WTC11 (cell line): ENCODE results near the gene SMAD6. TPM values are rescaled to one million over a fixed set of nuclear protein-coding genes. Genes with fewer than 3 reads are reported as not detected.
A peak's percentile ranks its signal among the peaks of the same experiment; 100 is the strongest.

Experiments used
- ATAC-seq: fragments of 200-7000 bp; cut with Tn5 transposase; 2 replicates; pipeline ENCODE4 v1.10.0; 2021; ENCODE audit warnings: mild to moderate bottlenecking, moderate library complexity
- CTCF ChIA-PET: fragments of 300-600 bp; sonication (Branson Sonifier 250); formaldehyde crosslinking; loops from one replicate; lab custom pipeline; 2021; ENCODE audit warnings: antibody characterized with exemption; lab: Charles Lee
- POLR2A ChIA-PET: fragments of 350-600 bp; sonication (Branson Sonifier 250); formaldehyde crosslinking; loops from one replicate; lab custom pipeline; 2021; ENCODE audit warnings: antibody characterized with exemption; lab: Charles Lee
- DNase-seq: peaks from one replicate; pipeline ENCODE4 v3.0.0; 2021; ENCODE audit warnings: low spot score
- H3K27ac Mint-ChIP-seq: 2 replicates; pipeline ENCODE4 v1.8.0; 2021; ENCODE audit warnings: mixed read lengths
- H3K27me3 Mint-ChIP-seq: 2 replicates; pipeline ENCODE4 v1.8.0; 2021; ENCODE audit warnings: low read depth, mild to moderate bottlenecking, moderate library complexity, mixed read lengths
- H3K36me3 Mint-ChIP-seq: 2 replicates; pipeline ENCODE4 v1.8.0; 2021; ENCODE audit warnings: mixed read lengths
- H3K4me1 Mint-ChIP-seq: 2 replicates; pipeline ENCODE4 v1.8.0; 2022; ENCODE audit warnings: mixed read lengths
- H3K4me3 Mint-ChIP-seq: 2 replicates; pipeline ENCODE4 v1.8.0; 2021; ENCODE audit warnings: mild to moderate bottlenecking, moderate library complexity, mixed read lengths
- H3K9me3 Mint-ChIP-seq: 2 replicates; pipeline ENCODE4 v1.8.0; 2021; ENCODE audit warnings: mixed read lengths
- ATF1 ChIP-seq: sonication (generic); formaldehyde crosslinking; IDR thresholded peaks from 2 replicates; pipeline ENCODE4 v1.8.1; 2023; ENCODE audit warnings: mild to moderate bottlenecking, moderate library complexity, missing genetic modification reagents
- CREB1 ChIP-seq: sonication (generic); formaldehyde crosslinking; IDR thresholded peaks from 2 replicates; pipeline ENCODE4 v1.8.0; 2023; ENCODE audit warnings: mild to moderate bottlenecking, missing genetic modification reagents
- FOXP1 ChIP-seq: sonication (generic); formaldehyde crosslinking; IDR thresholded peaks from 2 replicates; pipeline ENCODE4 v1.8.0; 2022; ENCODE audit warnings: missing genetic modification reagents, mild to moderate bottlenecking, moderate library complexity, borderline replicate concordance
- NFE2L1 ChIP-seq: sonication (generic); formaldehyde crosslinking; IDR thresholded peaks from 2 replicates; pipeline ENCODE4 v1.8.1; 2023; ENCODE audit warnings: missing genetic modification reagents
- PRRX2 ChIP-seq: fragments of 250-450 bp; sonication (Bioruptor Pico); IDR thresholded peaks from 2 replicates; pipeline ENCODE4 v1.8.0; 2021; ENCODE audit warnings: mild to moderate bottlenecking
- RELA ChIP-seq: sonication (generic); formaldehyde crosslinking; IDR thresholded peaks from 2 replicates; pipeline ENCODE4 v1.8.1; 2022; ENCODE audit warnings: missing genetic modification reagents, mild to moderate bottlenecking, borderline replicate concordance
- ZNF317 ChIP-seq: sonication (generic); formaldehyde crosslinking; IDR thresholded peaks from 2 replicates; pipeline ENCODE4 v1.8.1; 2023; ENCODE audit warnings: low read depth, mild to moderate bottlenecking, moderate library complexity, missing genetic modification reagents, borderline replicate concordance
- ZNF396 ChIP-seq: fragments of 250-450 bp; sonication (Bioruptor Pico); IDR thresholded peaks from 2 replicates; pipeline ENCODE4 v1.8.0; 2021; ENCODE audit warnings: mild to moderate bottlenecking, moderate library complexity, borderline replicate concordance
- ZNF416 ChIP-seq: fragments of 250-450 bp; sonication (Bioruptor Pico); IDR thresholded peaks from 2 replicates; pipeline ENCODE4 v1.9.0; 2021; ENCODE audit warnings: mild to moderate bottlenecking, inconsistent platforms
- total RNA-seq: library from RNA; stranded (reverse); gene quantifications from 3 replicates; pipeline ENCODE4 v1.2.3, GENCODE V29; 2021
- TF ChIP-seq, protein P1 (sequence below): sonication (generic); formaldehyde crosslinking; IDR thresholded peaks from 2 replicates; pipeline ENCODE4 v1.8.1; 2023; ENCODE audit warnings: mild to moderate bottlenecking, missing genetic modification reagents
- TF ChIP-seq, protein P2 (sequence below): sonication (generic); formaldehyde crosslinking; IDR thresholded peaks from 2 replicates; pipeline ENCODE4 v1.8.1; 2022; ENCODE audit warnings: mild to moderate bottlenecking, missing genetic modification reagents, moderate library complexity, borderline replicate concordance
- TF ChIP-seq, protein P3 (sequence below): sonication (generic); formaldehyde crosslinking; IDR thresholded peaks from 2 replicates; pipeline ENCODE4 v1.8.1; 2023; ENCODE audit warnings: mild to moderate bottlenecking, missing genetic modification reagents, moderate library complexity
- TF ChIP-seq, protein P4 (sequence below): sonication (generic); formaldehyde crosslinking; IDR thresholded peaks from 2 replicates; pipeline ENCODE4 v1.8.0; 2022; ENCODE audit warnings: mild to moderate bottlenecking, missing genetic modification reagents
- TF ChIP-seq, protein P5 (sequence below): sonication (generic); formaldehyde crosslinking; IDR thresholded peaks from 2 replicates; pipeline ENCODE4 v1.8.1; 2022; ENCODE audit warnings: low read depth, mild to moderate bottlenecking, moderate library complexity, missing genetic modification reagents, borderline replicate concordance
- TF ChIP-seq, protein P6 (sequence below): sonication (generic); formaldehyde crosslinking; IDR thresholded peaks from 2 replicates; pipeline ENCODE4 v1.8.1; 2022; ENCODE audit warnings: low read depth, missing genetic modification reagents, borderline replicate concordance

SMAD6 gene
- total RNA-seq, 1 experiment from 2014 or later = 13.9 TPM

DNA sequence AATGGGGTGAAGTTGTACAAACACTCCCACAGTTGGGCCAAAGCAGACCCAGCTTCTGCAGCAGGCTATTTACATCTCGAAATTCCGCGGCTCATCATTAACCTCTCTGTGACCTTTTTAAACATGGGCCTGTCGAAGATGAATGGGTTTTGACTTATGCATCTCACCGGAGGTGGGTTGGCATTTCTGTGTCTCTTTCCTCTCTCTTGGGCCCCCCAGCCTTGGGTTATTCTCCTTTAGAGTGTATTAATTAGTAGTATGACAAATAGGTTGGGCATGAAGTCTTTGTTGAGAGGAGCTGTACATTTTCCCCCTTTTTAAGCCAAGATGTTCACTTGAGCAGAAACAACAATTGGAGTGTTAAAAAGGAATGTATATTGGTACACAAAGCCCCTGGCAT, 9.8 kb downstream of the SMAD6 start (continued):
- TF ChIP-seq, protein P1, sequence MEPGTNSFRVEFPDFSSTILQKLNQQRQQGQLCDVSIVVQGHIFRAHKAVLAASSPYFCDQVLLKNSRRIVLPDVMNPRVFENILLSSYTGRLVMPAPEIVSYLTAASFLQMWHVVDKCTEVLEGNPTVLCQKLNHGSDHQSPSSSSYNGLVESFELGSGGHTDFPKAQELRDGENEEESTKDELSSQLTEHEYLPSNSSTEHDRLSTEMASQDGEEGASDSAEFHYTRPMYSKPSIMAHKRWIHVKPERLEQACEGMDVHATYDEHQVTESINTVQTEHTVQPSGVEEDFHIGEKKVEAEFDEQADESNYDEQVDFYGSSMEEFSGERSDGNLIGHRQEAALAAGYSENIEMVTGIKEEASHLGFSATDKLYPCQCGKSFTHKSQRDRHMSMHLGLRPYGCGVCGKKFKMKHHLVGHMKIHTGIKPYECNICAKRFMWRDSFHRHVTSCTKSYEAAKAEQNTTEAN = no peak
- TF ChIP-seq ZNF396 (no peak), ZNF317 (no peak), ZNF416 (CRISPR knock-in tag) (no peak)
- TF ChIP-seq, protein P2, sequence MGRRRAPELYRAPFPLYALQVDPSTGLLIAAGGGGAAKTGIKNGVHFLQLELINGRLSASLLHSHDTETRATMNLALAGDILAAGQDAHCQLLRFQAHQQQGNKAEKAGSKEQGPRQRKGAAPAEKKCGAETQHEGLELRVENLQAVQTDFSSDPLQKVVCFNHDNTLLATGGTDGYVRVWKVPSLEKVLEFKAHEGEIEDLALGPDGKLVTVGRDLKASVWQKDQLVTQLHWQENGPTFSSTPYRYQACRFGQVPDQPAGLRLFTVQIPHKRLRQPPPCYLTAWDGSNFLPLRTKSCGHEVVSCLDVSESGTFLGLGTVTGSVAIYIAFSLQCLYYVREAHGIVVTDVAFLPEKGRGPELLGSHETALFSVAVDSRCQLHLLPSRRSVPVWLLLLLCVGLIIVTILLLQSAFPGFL (CRISPR knock-in tag) = no peak

DNA sequence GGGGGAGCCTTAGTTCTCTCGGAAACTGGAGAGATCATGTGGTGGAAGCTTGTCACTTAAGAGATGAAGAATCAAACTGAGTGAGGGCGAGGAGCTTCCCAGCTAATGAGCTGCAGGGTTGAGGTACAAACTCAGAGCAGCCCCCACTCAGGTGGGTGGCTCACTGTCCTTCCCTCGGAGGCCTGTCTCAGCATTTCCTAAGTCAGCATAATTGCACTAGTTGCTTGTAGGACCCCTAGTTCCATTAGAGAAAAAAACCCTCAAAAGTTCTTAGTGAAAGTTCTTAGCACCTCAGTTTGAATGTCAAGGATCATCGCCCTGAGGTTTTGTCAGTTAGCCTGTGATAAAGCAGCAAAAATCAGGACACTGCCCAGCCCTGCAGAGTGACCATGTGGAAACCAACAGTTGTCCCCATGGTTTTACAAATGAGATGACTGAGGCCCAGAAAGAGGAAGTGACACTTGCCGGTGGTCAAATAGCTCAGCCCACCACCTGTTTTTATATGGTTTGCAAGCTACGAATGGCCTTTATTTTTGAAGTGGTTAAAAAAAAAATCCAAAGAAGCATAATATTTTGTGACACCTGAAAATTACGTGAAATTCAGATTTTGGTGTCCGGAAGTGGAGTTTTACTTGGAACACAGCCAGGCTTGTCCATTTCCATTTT, 11.9 kb downstream of the SMAD6 start:
- peak overlapping the region; percentile 57; the same call in 1 of the 2 replicates for H3K27ac Mint-ChIP-seq
- TF ChIP-seq RELA (CRISPR knock-in tag) (no peak), CREB1 (no peak), PRRX2 (no peak), ATF1 (CRISPR knock-in tag) (no peak), FOXP1 (CRISPR knock-in tag) (no peak), NFE2L1 (CRISPR knock-in tag) (no peak)
- TF ChIP-seq, protein P3, sequence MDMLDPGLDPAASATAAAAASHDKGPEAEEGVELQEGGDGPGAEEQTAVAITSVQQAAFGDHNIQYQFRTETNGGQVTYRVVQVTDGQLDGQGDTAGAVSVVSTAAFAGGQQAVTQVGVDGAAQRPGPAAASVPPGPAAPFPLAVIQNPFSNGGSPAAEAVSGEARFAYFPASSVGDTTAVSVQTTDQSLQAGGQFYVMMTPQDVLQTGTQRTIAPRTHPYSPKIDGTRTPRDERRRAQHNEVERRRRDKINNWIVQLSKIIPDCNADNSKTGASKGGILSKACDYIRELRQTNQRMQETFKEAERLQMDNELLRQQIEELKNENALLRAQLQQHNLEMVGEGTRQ (CRISPR knock-in tag) = no peak
- TF ChIP-seq, protein P4, sequence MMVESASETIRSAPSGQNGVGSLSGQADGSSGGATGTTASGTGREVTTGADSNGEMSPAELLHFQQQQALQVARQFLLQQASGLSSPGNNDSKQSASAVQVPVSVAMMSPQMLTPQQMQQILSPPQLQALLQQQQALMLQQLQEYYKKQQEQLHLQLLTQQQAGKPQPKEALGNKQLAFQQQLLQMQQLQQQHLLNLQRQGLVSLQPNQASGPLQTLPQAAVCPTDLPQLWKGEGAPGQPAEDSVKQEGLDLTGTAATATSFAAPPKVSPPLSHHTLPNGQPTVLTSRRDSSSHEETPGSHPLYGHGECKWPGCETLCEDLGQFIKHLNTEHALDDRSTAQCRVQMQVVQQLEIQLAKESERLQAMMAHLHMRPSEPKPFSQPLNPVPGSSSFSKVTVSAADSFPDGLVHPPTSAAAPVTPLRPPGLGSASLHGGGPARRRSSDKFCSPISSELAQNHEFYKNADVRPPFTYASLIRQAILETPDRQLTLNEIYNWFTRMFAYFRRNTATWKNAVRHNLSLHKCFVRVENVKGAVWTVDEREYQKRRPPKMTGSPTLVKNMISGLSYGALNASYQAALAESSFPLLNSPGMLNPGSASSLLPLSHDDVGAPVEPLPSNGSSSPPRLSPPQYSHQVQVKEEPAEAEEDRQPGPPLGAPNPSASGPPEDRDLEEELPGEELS (CRISPR knock-in tag) = no peak
- TF ChIP-seq, protein P5, sequence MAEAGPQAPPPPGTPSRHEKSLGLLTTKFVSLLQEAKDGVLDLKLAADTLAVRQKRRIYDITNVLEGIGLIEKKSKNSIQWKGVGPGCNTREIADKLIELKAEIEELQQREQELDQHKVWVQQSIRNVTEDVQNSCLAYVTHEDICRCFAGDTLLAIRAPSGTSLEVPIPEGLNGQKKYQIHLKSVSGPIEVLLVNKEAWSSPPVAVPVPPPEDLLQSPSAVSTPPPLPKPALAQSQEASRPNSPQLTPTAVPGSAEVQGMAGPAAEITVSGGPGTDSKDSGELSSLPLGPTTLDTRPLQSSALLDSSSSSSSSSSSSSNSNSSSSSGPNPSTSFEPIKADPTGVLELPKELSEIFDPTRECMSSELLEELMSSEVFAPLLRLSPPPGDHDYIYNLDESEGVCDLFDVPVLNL (CRISPR knock-in tag) = no peak
- TF ChIP-seq, protein P6, sequence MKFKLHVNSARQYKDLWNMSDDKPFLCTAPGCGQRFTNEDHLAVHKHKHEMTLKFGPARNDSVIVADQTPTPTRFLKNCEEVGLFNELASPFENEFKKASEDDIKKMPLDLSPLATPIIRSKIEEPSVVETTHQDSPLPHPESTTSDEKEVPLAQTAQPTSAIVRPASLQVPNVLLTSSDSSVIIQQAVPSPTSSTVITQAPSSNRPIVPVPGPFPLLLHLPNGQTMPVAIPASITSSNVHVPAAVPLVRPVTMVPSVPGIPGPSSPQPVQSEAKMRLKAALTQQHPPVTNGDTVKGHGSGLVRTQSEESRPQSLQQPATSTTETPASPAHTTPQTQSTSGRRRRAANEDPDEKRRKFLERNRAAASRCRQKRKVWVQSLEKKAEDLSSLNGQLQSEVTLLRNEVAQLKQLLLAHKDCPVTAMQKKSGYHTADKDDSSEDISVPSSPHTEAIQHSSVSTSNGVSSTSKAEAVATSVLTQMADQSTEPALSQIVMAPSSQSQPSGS (CRISPR knock-in tag) = no peak
- TF ChIP-seq, all 79 proteins: peak for 0
- Mint-ChIP-seq H3K9me3 (no peaks in the 10 kb centered on the region), H3K36me3 (peaks cover 13% of the 10 kb centered on the region), H3K27me3 (no peaks in the 10 kb centered on the region), H3K4me1 (peaks cover 24% of the 10 kb centered on the region), H3K4me3 (no peak overlapping the region)
- CTCF ChIA-PET = interaction anchor here (1.0 to 1.7 kb wide), 8 partner anchors 8 to 138 kb away, joined by 3 to 10 read pairs (median 4); no protein-coding TSS in a partner anchor
- no peak for DNase-seq
- ATAC-seq = no peak
- POLR2A ChIA-PET = no interaction called here
